A673 (cell line): ENCODE results near the gene NUDCD3. TPM values are rescaled to one million over a fixed set of nuclear protein-coding genes. Genes with fewer than 3 reads are reported as not detected.
A peak's percentile ranks its signal among the peaks of the same experiment; 100 is the strongest.

Experiments
- BruUV-seq: library from RNA; stranded (reverse); fragments of 400-500 nt; replicated peaks from 2 replicates; lab custom pipeline; 2021; lab: Mats Ljungman, UMichigan
- CTCF ChIA-PET: fragments of 300-600 bp; sonication (Branson Sonifier 250); formaldehyde crosslinking; loops from one replicate; lab custom pipeline; 2022; ENCODE audit warnings: antibody characterized with exemption; lab: Charles Lee
- POLR2A ChIA-PET: fragments of 300-600 bp; sonication (Branson Sonifier 250); formaldehyde crosslinking; loops from one replicate; lab custom pipeline; 2022; ENCODE audit warnings: antibody characterized with exemption; ENCODE audit not compliant: low non-redundant PET; lab: Charles Lee
- DNase-seq: peaks from one replicate; pipeline ENCODE4 v3.0.0-alpha.2; 2015; ENCODE audit warnings: low spot score
- H3K27ac ChIP-seq: fragments of 200-600 bp; sonication (generic); 2 replicates; pipeline ENCODE4 v1.5.1; 2016; ENCODE audit warnings: mixed run types, low read depth, mild to moderate bottlenecking, mixed read lengths, antibody characterized with exemption, low read length; ENCODE audit not compliant: poor library complexity, severe bottlenecking
- H3K27me3 ChIP-seq: fragments of 200-600 bp; sonication (generic); replicated peaks from 2 replicates; pipeline ENCODE4 v1.6.1; 2017; ENCODE audit warnings: mixed run types, low read depth, mild to moderate bottlenecking, mixed read lengths, antibody characterized with exemption, low read length; ENCODE audit not compliant: insufficient read depth, poor library complexity
- H3K36me3 ChIP-seq: fragments of 200-600 bp; sonication (generic); 2 replicates; pipeline ENCODE4 v1.6.1; 2016; ENCODE audit warnings: mixed run types, mild to moderate bottlenecking, mixed read lengths, antibody characterized with exemption, low read length; ENCODE audit not compliant: insufficient read depth, poor library complexity, severe bottlenecking
- H3K4me1 ChIP-seq: fragments of 200-600 bp; sonication (generic); 2 replicates; pipeline ENCODE4 v1.6.1; 2017; ENCODE audit warnings: mixed run types, mild to moderate bottlenecking, mixed read lengths, antibody characterized with exemption, low read length; ENCODE audit not compliant: insufficient read depth, poor library complexity, severe bottlenecking
- H3K4me3 ChIP-seq: fragments of 200-600 bp; sonication (generic); 2 replicates; pipeline ENCODE4 v1.5.1; 2016; ENCODE audit warnings: low read depth, mixed run types, mild to moderate bottlenecking, mixed read lengths, low read length; ENCODE audit not compliant: poor library complexity, severe bottlenecking
- H3K9me3 ChIP-seq: fragments of 200-600 bp; sonication (generic); 2 replicates; pipeline ENCODE4 v1.6.1; 2016; ENCODE audit warnings: mixed run types, low read depth, mild to moderate bottlenecking, mixed read lengths, antibody characterized with exemption, low read length; ENCODE audit not compliant: poor library complexity, severe bottlenecking
- EZH2 ChIP-seq: fragments of 200-600 bp; sonication (generic); IDR thresholded peaks from 2 replicates; pipeline ENCODE4 v1.6.1; 2017; ENCODE audit warnings: borderline replicate concordance, low read depth, mild to moderate bottlenecking, mixed read lengths, antibody characterized with exemption, low read length; ENCODE audit not compliant: poor library complexity, severe bottlenecking
- intact Hi-C: fragments of 100-400 bp; cut with micrococcal nuclease; formaldehyde crosslinking; loops from one replicate; pipeline ENCODE4 v1.10.0; 2022; ENCODE audit not compliant: unreplicated experiment
- total RNA-seq: library from RNA; stranded (reverse); gene quantifications from 2 replicates; pipeline ENCODE4 v1.2.3, GENCODE V29; 2021
- TF ChIP-seq, protein P1 (sequence below): fragments of 300-800, 200-600 bp; sonication (generic); conservative IDR thresholded peaks from 2 replicates; pipeline ENCODE4 v1.5.1; 2017; ENCODE audit warnings: low read depth, mild to moderate bottlenecking, antibody characterized with exemption, low read length, moderate library complexity, mixed read lengths

NUDCD3 gene
- total RNA-seq, 1 experiment from 2014 or later = 119 TPM

DNA sequence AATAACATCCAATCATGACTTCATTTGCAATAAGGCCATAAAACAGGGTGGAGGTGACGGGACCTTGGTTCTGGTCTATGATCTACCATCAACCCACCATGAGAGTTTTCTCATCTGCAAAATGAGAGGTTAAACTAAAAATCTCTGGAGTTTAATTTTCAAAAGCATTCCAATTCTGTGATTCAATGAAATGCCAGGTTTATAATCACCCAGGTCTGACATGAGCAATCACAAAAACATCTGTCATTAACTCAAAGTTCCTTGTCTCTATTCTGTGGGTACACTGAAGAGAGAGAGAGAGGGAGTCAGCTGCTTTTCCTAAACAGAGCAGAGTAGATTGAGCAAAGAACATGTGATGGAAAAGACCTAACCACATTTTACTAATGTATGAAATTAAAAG lies 75.4 kb downstream of the NUDCD3 start:
- H3K27ac ChIP-seq = no peak overlapping the region
- H3K4me3 ChIP-seq = no peak overlapping the region
- peaks cover 7% of the 10 kb centered on the region for H3K36me3 ChIP-seq
- no peak for DNase-seq
- no peaks in the 10 kb centered on the region for H3K4me1 ChIP-seq
- intact Hi-C loops = no loop called here
- POLR2A ChIA-PET = no interaction called here
- no peaks in the 10 kb centered on the region for H3K27me3 ChIP-seq
- peaks cover 8% of the 10 kb centered on the region for H3K9me3 ChIP-seq
- CTCF ChIA-PET = no interaction called here
- BruUV-seq = no TSS peak
- TF ChIP-seq EZH2 = no peak
- TF ChIP-seq, protein P1, sequence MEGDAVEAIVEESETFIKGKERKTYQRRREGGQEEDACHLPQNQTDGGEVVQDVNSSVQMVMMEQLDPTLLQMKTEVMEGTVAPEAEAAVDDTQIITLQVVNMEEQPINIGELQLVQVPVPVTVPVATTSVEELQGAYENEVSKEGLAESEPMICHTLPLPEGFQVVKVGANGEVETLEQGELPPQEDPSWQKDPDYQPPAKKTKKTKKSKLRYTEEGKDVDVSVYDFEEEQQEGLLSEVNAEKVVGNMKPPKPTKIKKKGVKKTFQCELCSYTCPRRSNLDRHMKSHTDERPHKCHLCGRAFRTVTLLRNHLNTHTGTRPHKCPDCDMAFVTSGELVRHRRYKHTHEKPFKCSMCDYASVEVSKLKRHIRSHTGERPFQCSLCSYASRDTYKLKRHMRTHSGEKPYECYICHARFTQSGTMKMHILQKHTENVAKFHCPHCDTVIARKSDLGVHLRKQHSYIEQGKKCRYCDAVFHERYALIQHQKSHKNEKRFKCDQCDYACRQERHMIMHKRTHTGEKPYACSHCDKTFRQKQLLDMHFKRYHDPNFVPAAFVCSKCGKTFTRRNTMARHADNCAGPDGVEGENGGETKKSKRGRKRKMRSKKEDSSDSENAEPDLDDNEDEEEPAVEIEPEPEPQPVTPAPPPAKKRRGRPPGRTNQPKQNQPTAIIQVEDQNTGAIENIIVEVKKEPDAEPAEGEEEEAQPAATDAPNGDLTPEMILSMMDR = no peak

DNA sequence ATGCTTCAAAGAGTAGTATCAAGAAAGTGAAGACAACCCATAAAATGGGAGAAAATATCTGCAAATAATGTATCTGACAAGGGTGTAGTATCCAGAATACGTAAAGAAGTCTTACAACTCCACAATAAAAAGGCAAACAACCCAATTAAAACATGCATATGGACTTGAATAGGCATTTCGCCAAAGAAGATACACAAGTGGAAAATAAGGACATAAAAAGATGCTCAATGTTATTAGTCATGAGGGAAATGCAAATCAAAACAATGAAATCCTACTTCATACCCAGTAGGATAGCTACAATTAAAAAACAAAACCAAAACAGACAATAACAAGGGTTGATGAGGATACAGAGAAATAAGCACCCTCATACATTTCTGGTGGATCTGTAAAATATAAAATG lies 79.2 kb downstream of the NUDCD3 start:
- no peaks in the 10 kb centered on the region for H3K27me3 ChIP-seq
- TF ChIP-seq, protein P1 = no peak
- no peak for TF ChIP-seq EZH2
- peaks cover 3% of the 10 kb centered on the region for H3K4me1 ChIP-seq
- no TSS peak for BruUV-seq
- H3K27ac ChIP-seq = no peak overlapping the region
- no peak for DNase-seq
- peaks cover 7% of the 10 kb centered on the region for H3K36me3 ChIP-seq
- CTCF ChIA-PET = no interaction called here
- H3K9me3 ChIP-seq = peaks cover 8% of the 10 kb centered on the region
- H3K4me3 ChIP-seq = no peak overlapping the region
- intact Hi-C loops = no loop called here
- POLR2A ChIA-PET = no interaction called here

DNA sequence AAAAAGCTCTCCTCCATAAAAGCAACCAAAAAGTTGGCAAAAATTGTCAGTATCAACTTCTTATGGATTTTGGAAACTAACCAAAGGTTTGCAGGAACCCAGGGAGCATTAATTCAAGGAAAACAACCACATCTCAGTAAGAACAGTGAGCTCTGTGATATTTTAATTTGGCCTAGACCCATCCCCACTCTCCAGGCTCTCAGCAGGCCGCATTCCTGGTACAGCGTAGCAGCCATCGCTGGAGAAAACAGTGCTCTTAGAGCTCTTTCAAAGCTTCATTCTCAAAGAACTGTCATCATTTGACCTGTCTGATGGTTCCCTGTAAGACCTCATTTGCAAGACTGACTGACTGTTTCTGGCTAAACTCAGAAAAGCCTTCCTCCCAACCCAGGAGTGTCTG lies 81.9 kb downstream of the NUDCD3 start:
- intact Hi-C loops = no loop called here
- no peak overlapping the region for H3K4me3 ChIP-seq
- ChIA-PET CTCF (no interaction called here), POLR2A (no interaction called here)
- H3K9me3 ChIP-seq = peaks cover 8% of the 10 kb centered on the region
- H3K4me1 ChIP-seq = peaks cover 3% of the 10 kb centered on the region
- TF ChIP-seq, protein P1 = no peak
- no peak for TF ChIP-seq EZH2
- peaks cover 10% of the 10 kb centered on the region for H3K36me3 ChIP-seq
- no TSS peak for BruUV-seq
- peak overlapping the region; percentile 24 for H3K27ac ChIP-seq
- no peaks in the 10 kb centered on the region for H3K27me3 ChIP-seq
- peak; percentile 13 for DNase-seq
